ENCODE data around the gene ZEB1.

The ZEB1 gene

DNA sequence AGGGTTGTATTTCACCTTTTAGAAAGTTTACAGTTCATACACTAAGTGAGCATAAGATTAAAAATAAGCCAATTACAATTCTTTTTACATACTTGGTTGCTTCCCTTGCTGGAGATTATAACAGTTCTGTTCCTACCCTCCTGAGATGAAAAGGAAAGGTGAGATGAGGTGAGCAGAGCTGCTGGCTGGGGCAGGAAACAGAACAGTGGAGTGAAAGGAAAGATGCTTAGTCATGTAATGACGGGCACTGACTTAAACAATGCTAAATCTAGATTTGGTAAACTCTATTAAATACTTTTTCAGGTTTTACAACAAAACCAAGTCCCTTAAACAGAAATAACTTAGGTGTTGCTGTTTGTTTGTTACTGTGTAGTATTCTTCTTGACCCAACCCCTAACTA is 19.9 kb upstream of the ZEB1 start:
- no peak overlapping the region for H3K4me3 ChIP-seq (replicated peaks; ENCODE audit: low read depth, low read length)
- TF ChIP-seq, protein P1, sequence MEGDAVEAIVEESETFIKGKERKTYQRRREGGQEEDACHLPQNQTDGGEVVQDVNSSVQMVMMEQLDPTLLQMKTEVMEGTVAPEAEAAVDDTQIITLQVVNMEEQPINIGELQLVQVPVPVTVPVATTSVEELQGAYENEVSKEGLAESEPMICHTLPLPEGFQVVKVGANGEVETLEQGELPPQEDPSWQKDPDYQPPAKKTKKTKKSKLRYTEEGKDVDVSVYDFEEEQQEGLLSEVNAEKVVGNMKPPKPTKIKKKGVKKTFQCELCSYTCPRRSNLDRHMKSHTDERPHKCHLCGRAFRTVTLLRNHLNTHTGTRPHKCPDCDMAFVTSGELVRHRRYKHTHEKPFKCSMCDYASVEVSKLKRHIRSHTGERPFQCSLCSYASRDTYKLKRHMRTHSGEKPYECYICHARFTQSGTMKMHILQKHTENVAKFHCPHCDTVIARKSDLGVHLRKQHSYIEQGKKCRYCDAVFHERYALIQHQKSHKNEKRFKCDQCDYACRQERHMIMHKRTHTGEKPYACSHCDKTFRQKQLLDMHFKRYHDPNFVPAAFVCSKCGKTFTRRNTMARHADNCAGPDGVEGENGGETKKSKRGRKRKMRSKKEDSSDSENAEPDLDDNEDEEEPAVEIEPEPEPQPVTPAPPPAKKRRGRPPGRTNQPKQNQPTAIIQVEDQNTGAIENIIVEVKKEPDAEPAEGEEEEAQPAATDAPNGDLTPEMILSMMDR (IDR thresholded peaks at IDR 0.05; ENCODE audit: low read depth, low read length, missing control alignments), result no peak
- no peak for DNase-seq (ENCODE audit: extremely low read depth, low read depth)

DNA sequence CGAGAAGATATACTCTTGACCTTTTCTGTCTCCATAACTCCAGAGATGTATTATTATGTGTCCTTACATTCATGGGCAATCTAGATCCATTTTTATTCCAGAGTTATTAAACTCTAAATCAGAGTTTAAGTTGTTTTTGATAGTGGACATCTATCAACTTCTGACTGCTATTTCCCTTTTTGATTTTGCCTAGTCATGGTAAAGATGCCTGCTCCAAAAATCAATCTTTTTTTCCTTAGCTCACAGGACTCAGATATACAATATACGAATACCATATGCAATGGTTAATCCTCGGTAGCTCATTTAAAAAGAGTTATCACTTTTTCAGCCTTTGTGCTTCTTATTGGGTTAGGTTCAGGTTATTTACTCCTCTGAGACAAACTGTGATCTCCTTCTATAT is 15.8 kb upstream of the ZEB1 start:
- DNase-seq (ENCODE audit: extremely low read depth, low read depth), result no peak
- TF ChIP-seq, protein P1 (IDR thresholded peaks at IDR 0.05; ENCODE audit: low read depth, low read length, missing control alignments), result no peak
- H3K4me3 ChIP-seq (replicated peaks; ENCODE audit: low read depth, low read length), result no peak overlapping the region

DNA sequence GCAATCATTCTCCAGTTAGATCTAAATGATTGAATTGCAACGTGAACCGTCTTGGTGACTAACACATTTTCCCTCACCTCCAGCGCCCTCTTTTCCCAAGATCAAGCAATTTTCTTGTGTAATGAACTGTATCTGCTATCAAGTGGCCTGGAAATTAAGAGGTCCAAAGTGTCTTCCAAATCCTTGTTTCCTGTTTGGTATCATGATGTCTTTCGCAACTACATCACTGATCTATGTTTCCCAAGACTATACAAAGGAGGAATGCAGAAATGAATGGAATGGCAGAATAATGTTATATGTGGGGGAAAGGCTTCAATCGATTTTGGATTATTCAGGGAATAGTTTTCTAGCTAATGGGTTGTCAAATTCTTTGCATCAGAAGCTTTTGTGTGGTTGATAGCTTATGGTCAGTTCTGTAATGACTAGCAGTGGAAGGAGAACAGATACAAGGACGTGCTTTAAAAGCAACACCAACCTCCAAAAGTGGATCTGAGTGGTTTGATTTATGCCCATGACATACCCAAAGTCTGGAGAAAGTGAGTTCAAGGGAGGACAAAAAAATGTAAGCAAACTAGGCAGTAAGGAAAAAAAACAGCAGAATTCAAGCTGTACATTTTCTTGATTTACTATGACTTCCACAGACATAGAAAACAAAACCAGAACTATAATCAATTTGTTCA is 14.6 kb upstream of the ZEB1 start:
- no peak for DNase-seq (ENCODE audit: extremely low read depth, low read depth)
- no peak overlapping the region for H3K4me3 ChIP-seq (replicated peaks; ENCODE audit: low read depth, low read length)
- TF ChIP-seq, protein P1 (IDR thresholded peaks at IDR 0.05; ENCODE audit: low read depth, low read length, missing control alignments), result no peak

DNA sequence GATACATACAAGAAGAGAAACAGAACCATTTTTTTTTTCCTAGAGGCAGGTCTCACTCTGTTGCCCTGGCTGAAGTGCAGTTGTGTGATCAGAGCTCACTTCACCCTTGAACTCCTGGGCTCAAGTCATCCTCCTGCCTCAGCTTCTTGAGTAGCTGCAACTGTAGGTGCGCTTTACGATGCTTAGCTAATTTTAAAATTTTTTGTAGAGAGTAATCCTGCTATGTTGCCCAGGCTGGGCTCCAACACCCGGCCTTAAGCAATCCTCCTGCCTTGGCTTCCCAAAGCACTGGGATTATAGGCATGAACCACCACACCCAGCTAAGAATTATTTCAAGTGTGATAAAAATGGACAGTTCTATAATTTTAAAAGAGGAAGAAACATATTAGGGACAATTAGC is 5.6 kb upstream of the ZEB1 start:
- DNase-seq (ENCODE audit: extremely low read depth, low read depth), result no peak
- no peak overlapping the region for H3K4me3 ChIP-seq (replicated peaks; ENCODE audit: low read depth, low read length)
- TF ChIP-seq, protein P1 (IDR thresholded peaks at IDR 0.05; ENCODE audit: low read depth, low read length, missing control alignments), result no peak

DNA sequence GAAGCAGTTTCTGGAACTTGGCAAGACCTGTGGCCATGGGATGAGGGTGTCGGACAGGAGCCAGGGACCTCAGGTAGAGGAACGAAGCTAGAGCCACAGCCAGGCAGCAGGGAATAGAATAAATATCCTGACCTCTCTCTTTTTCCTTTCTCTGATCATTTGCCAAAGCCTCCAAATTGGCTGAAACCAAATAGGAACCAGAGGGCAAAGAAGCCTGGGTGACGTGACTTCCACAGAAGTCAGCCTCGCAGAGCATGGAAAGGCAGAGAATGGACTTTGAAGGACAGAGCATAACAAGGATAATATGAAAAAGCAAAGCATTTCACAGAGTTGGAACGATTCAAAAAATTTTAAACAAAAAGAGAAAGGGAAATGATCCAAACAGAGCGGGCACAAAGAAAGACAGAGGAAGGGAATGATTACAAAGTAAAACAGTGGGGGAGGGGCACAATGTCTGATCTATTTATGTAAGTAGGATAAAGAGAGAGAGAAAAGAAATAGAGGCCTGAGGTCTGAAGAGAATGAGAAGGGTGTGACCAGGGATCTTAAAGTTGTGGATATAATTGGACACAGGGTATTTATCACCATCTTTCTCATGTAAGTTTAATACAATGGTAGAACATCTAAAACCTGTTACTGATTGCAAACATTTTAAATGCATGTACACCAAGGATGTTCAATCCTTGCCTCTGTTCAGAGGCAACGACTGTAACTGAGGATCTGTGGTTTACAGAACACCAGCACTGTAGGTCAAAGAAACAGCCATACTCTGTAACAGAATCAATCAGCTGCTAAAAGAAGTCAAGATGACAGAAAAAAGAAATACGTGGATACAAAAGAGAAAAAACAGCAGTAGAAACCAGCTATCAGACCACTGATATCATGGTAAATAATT is 4.5 kb upstream of the ZEB1 start:
- no peak overlapping the region for H3K4me3 ChIP-seq (replicated peaks; ENCODE audit: low read depth, low read length)
- TF ChIP-seq, protein P1 (IDR thresholded peaks at IDR 0.05; ENCODE audit: low read depth, low read length, missing control alignments), result no peak
- no peak for DNase-seq (ENCODE audit: extremely low read depth, low read depth)

DNA sequence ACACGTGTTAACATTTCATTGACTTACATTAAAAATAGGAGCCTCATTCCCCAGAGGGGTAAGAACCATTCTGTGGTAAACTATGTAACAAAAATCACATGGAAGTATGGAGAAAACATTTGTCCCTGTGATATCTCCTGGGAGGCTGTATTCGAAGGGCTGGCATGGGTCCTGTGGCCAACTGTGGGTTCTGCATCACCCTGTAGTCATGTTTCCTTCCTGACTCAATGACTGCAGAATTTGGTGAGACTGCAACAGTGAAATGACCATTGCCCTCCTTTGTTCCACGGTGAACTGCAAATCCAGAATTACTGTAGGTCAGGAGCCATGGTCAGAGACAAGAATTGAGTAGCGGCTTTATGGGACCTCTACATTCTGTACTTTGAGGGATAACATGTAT is 3.6 kb upstream of the ZEB1 start:
- TF ChIP-seq, protein P1 (IDR thresholded peaks at IDR 0.05; ENCODE audit: low read depth, low read length, missing control alignments), result no peak
- no peak overlapping the region for H3K4me3 ChIP-seq (replicated peaks; ENCODE audit: low read depth, low read length)
- DNase-seq (ENCODE audit: extremely low read depth, low read depth), result no peak

All from HFF-Myc (cell line).